Superior temporal gyrus (tissue), 1 donor: Measurements from ENCODE around the gene CRISPLD2.
"Not testable (repeated sequence)": the region's sequence is repeated elsewhere in the genome, so short reads cannot be mapped to it uniquely, and the experiment has no call there.

ENCODE experiments used
- DNase-seq: peaks from one replicate; pipeline ENCODE4 v3.0.0-alpha.2; 2016; ENCODE audit errors: extremely low spot score

CRISPLD2 gene

DNA sequence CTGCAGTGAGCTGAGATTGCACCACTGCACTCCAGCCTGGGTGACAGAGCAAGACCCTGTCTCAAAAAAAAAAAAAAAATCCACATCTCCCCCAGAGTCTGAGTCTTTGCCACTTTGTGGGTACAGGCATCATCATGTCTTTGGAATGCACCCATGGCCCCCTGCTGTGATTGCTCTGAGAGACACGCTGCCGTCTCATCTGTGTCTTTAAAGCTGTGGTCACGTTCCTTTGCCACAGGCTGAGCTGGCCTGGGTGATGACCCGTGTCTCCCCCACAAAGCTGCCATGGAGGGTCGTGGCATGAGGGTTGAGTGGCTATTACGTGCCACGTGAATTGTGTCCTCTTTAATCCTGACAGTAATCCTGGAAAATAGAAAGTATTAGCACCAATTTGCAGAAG lies 20.2 kb downstream of the CRISPLD2 start:
- DNase-seq: no peak

GRCh38 chr16:84840687-84841627 lies 21.2 kb downstream of the CRISPLD2 start:
- no peak for DNase-seq

GRCh38 chr16:84841787-84842300 lies 22.1 kb downstream of the CRISPLD2 start:
- DNase-seq: no peak

GRCh38 chr16:84842516-84843148 lies 22.8 kb downstream of the CRISPLD2 start:
- DNase-seq: no peak

DNA sequence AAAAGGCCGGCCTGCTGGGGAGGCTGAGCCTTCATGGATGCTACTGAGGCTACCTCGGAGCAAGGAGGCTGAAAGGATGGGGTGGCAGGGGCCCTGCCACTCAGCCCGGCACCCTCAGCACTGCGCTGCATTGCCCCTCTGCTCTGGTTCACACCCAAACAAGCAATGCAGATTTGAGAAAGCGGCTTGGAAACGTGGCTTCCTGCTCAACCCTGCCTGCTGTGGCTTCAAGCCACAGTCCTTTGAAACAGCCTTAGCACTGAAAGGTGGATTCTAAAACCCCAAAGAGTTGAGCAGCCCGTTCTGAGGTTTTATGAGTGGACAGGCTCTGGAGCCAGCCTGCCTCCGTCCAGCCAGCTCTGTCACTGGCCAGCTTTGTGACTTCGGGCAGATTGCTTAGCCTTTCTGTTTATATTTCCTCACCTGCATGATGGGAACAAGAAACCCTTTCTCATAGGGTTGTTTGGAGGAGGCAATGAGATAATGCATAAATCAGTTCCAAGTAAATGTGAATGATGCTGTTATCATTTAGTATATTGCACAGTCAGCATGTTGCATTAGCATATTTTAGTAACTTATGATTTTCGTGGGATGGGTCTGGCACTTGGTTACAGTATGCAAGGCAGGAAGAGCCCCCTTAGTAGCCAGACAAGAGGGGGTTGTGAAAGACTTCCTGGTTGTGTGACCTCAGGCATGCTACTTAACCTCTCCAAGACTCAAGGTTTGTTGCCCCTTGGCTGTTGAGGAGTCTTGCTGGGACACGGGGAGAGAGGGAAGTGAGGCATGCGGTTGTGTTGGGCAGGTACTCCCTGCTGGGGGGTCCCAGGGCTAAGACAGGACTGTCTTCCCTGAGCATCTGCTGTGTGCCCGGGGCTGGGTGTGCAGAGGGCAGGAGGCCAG lies 23.6 kb downstream of the CRISPLD2 start:
- DNase-seq: no peak

GRCh38 chr16:84844049-84844350 lies 24.2 kb downstream of the CRISPLD2 start:
- no peak for DNase-seq

GRCh38 chr16:84844559-84845495 lies 25.0 kb downstream of the CRISPLD2 start:
- DNase-seq: no peak

- no peak for DNase-seq
Measured at GRCh38 chr16:84845496-84846002, 25.8 kb downstream of the CRISPLD2 start.

- no peak for DNase-seq
Measured at GRCh38 chr16:84847564-84848355, 28.0 kb downstream of the CRISPLD2 start.

DNA sequence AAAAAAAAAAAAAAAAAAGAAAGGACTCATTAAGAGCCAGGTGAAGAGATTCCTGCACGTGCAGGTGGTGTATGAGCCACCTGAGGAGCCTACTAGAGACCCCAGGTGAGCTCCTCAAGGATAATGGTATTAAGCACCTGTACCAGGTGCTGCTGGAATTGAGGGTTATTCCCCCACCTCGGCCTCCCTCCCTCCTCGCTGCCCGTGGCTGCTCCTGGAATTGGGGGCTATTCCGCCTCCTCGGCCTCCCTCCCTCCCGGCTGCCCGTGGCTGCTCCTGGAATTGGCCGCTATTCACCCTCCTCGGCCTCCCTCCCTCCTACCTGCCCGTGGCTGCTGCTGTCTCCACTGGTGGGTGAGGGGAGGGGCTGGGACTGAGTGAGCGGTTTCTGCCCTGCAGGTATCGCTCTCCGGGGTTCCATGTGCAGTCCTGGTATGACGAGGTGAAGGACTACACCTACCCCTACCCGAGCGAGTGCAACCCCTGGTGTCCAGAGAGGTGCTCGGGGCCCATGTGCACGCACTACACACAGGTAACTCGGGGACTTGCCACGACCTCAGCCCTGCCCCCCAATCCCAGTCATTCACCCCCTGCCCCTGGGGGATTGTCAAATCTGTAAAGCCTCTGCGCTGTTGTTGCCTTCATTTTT lies 29.3 kb downstream of the CRISPLD2 start:
- no peak for DNase-seq

DNA sequence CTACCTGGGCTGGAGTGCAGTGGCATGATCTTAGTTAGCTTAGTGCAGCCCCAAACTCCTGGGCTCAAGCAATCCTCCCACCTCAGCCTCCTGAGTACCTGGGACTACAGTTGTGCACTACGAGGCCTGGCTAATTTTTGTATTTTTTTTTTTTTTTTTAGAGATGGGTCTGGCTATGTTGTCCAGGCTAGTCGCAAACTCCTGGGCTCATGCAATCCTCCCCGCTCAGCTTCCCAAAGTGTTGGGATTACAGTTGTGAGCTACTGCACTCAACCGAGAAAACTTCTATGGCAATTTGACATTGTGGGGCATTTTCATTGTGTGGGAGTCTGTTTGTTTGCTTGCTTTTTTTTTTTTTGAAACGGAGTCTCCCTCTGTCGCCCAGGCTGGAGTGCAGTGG lies 30.0 kb downstream of the CRISPLD2 start:
- DNase-seq: no peak

DNA sequence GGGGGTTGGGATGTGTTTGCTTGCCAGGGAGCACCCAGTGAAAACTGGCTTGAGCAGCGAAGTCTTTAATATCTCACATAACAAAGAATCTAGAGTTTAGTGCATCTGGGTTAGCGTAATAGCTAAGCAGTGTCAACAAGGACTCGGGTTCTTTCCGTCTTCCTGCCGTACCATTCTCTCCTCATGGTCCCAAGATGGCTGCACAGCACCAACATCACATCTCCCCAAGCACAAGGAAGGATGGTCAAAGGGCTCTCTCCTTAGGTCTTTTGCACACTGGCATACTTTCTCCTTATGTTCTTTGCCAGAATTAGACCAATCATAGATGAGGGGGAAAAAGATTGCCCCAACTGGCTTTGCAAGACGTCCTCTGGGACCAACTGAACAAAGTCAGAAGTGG lies 30.9 kb downstream of the CRISPLD2 start:
- DNase-seq: no peak

DNA sequence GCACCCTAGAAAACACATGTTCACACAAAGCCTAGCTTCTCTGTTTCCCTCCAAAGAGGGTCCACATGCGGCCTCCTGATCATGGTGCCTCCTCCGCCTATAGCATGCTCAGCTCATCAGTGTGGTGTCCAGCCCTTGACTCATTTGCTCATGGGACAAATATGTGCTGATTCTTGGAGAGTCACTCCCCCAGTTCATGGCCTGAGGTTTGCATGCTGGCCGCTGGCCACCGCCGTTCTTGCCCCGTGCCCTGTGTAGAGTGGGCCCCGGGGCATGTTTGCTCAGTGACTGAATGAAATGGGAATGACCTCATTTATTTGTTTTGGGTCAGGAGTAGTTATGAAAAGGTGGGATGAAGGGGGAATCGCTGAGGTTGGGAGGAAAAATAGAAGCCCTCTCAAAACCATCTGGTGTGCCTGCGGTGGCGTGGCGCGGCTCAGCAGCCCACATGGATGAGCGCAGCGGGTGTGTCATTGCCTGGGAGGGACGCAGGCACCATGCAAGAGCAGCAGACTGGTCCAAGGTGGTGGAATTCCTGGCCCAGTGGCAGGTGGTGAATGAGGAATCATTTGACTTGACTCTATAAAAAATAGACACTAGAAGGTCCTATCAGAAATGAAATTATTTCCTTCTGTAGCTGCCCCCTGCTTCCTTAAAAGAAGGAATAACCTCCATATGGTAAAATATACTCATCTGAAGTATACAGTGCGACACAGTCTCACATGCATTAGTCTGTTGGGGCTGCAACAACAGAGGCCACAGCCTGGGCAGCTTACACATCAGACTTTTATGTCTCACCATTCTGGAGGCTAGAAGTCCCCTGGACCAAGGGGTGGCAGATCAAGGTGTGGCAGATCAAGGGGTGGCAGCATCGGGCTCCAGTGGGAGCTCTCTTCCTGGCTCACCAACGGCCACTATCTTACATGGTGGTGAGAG lies 31.7 kb downstream of the CRISPLD2 start:
- DNase-seq: no peak

DNA sequence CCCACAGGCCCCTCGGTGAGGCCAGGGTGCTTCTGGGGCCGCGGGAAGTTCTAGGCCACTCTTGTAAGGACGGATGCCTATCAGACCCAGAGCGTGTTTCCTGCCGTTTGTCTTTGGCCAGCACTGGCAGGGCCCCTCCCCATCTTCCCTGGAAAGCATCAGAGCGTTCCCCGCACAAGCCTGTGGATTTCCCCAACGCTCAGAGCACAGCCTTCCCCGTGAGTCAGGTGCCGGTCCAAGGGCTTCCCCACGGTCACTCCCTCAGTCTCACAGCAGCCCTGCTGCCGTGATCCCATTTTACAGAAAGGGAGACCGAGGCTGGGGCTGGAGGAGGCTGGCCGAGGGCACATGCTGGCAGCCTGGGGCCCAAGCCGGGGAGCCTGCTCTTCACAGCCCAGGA lies 33.7 kb downstream of the CRISPLD2 start:
- DNase-seq: no peak

GRCh38 chr16:84854759-84855158 lies 35.0 kb downstream of the CRISPLD2 start:
- no peak for DNase-seq

GRCh38 chr16:84855435-84856202 lies 35.8 kb downstream of the CRISPLD2 start:
- DNase-seq: not testable (repeated sequence)

- not testable (repeated sequence) for DNase-seq
Measured at GRCh38 chr16:84856203-84856581, 36.4 kb downstream of the CRISPLD2 start.
